Activated T-cell treated with anti-CD3 and anti-CD28 coated beads for 48 hours (primary cell): ENCODE data around the gene RETREG2.

Source experiments
- DNase-seq: peaks from one replicate; pipeline ENCODE4 v3.0.0-alpha.2; 2020; ENCODE audit warnings: low read depth

The RETREG2 gene

GRCh38 chr2:219215871-219216534 is 37.9 kb downstream of the RETREG2 start:
- DNase-seq: no peak

GRCh38 chr2:219216535-219216915 is 38.5 kb downstream of the RETREG2 start:
- no peak for DNase-seq

GRCh38 chr2:219218217-219218731 is 40.2 kb downstream of the RETREG2 start:
- no peak for DNase-seq

- DNase-seq: peak; percentile 89
Measured at GRCh38 chr2:219218732-219219701, 40.9 kb downstream of the RETREG2 start, which contains the start of gene ABCB6. ABCB6 (minus strand) TSS chr2:219218958; CDS start chr2:219218673, 285 bp downstream.

- no peak for DNase-seq
Measured at GRCh38 chr2:219219784-219220532, 41.9 kb downstream of the RETREG2 start.

GRCh38 chr2:219220652-219221402 is 42.8 kb downstream of the RETREG2 start:
- DNase-seq: no peak

- no peak for DNase-seq
Measured at GRCh38 chr2:219221957-219222518, 44.0 kb downstream of the RETREG2 start.

GRCh38 chr2:219223831-219224610 is 45.9 kb downstream of the RETREG2 start:
- no peak for DNase-seq

GRCh38 chr2:219225350-219225749 is 47.3 kb downstream of the RETREG2 start:
- DNase-seq: no peak

- DNase-seq: no peak
Measured at GRCh38 chr2:219228041-219228910, 50.2 kb downstream of the RETREG2 start.

- DNase-seq: no peak
Measured at GRCh38 chr2:219228911-219229304, 50.8 kb downstream of the RETREG2 start.

- peak; percentile 97 for DNase-seq
Measured at GRCh38 chr2:219229305-219230058, 51.4 kb downstream of the RETREG2 start, which contains the start of the genes ANKZF1 and ATG9A. ANKZF1 (plus strand) TSS chr2:219229806; CDS start chr2:219230258, 452 bp downstream. ATG9A (minus strand) TSS chr2:219229636; CDS start chr2:219228024, 1,612 bp downstream.

GRCh38 chr2:219230059-219230540 is 52.0 kb downstream of the RETREG2 start:
- peak; percentile 64 for DNase-seq

- no peak for DNase-seq
Measured at GRCh38 chr2:219234331-219234730, 56.3 kb downstream of the RETREG2 start.
